Measurements from ENCODE around the gene MIEF1. TPM values are rescaled to one million over a fixed set of nuclear protein-coding genes. Genes with fewer than 3 reads are reported as not detected.

Gene MIEF1
- total RNA-seq, 2 donors from 2014 or later = 24.0 to 38.6 TPM

DNA sequence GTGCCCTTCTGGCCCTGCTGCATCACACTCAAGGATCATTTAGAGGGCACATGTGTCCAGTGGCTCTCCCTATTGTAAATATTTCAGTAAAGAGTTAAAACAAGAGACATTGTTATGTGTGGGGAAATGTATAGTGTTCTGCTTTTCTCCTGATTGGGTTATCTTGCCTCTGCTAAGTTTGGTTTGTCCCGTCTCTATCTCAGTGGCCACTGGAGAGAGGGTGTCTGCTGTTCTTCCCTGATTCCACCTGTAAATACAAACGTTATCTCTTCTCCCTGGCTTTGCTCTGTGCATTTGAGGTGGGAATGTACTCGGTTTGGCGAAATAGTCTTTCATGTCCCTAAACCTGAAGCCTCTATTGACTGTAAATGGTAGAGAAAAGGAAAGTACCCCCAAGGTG lies 6.3 kb downstream of the MIEF1 start:
- intact Hi-C loops (cut with DNase I) = no loop called here
- H3K36me3 ChIP-seq = peaks cover 7 to 21% of the 10 kb centered on the region in 2 donors

DNA sequence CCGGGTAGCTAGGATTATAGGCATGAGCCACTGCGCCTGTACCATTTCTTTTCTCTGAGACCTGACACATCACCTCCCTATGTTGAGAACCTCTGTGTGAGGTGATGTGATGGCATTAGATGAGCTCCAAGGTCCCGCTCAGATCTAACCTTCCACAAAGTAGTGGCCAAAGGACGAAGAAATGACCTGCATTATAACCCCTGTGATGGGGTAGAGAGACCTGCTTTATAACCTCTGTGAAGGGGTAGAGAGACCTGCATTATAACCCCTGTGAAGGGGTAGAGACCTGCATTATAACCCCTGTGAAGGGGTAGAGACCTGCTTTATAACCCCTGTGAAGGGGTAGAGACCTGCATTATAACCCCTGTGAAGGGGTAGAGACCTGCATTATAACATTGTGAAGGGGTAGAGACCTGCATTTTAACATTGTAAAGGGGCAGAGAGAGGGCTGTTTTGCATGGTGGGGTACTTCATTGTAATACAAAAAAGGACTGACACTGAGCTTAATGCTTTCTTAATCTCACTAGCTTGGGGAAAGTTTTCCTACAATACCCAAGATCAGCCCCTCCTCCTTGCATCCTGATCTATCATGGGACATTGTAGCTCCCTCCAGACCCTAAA lies 8.5 kb downstream of the MIEF1 start:
- Histone ChIP-seq H3K27me3 (replicated peaks; ENCODE audit: insufficient read depth) (no peaks in the 10 kb centered on the region), H3K36me3 (peaks cover 11 to 25% of the 10 kb centered on the region in 2 donors), H3K27ac (no peak overlapping the region), H3K9me3 (no peaks in the 10 kb centered on the region), H3K4me3 (no peak overlapping the region), H3K4me1 (replicated peaks) (no peaks in the 10 kb centered on the region)
- DNase-seq (ENCODE audit: low spot score) = no peak
- WGBS = 92% methylated on average over 4 of the region's 4 CpGs
- intact Hi-C loops (cut with DNase I) = no loop called here
- TF ChIP-seq POLR2A (IDR thresholded peaks at IDR 0.05) = no peak

More for the DNA sequence above, 6.3 kb downstream of the MIEF1 start:
- H3K27ac ChIP-seq = no peak overlapping the region
- H3K27me3 ChIP-seq (replicated peaks; ENCODE audit: insufficient read depth) = no peaks in the 10 kb centered on the region
- 67% methylated on average over 4 of the region's 4 CpGs for WGBS
- no peaks in the 10 kb centered on the region for H3K9me3 ChIP-seq
- H3K4me3 ChIP-seq = no peak overlapping the region
- TF ChIP-seq POLR2AphosphoS5 (IDR thresholded peaks at IDR 0.05) = no peak
- TF ChIP-seq, protein P1, sequence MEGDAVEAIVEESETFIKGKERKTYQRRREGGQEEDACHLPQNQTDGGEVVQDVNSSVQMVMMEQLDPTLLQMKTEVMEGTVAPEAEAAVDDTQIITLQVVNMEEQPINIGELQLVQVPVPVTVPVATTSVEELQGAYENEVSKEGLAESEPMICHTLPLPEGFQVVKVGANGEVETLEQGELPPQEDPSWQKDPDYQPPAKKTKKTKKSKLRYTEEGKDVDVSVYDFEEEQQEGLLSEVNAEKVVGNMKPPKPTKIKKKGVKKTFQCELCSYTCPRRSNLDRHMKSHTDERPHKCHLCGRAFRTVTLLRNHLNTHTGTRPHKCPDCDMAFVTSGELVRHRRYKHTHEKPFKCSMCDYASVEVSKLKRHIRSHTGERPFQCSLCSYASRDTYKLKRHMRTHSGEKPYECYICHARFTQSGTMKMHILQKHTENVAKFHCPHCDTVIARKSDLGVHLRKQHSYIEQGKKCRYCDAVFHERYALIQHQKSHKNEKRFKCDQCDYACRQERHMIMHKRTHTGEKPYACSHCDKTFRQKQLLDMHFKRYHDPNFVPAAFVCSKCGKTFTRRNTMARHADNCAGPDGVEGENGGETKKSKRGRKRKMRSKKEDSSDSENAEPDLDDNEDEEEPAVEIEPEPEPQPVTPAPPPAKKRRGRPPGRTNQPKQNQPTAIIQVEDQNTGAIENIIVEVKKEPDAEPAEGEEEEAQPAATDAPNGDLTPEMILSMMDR (IDR thresholded peaks at IDR 0.05) = no peak
- no peak for TF ChIP-seq POLR2A (IDR thresholded peaks at IDR 0.05)
- no peaks in the 10 kb centered on the region for H3K4me1 ChIP-seq (replicated peaks)
- DNase-seq (ENCODE audit: low spot score) = no peak

DNA sequence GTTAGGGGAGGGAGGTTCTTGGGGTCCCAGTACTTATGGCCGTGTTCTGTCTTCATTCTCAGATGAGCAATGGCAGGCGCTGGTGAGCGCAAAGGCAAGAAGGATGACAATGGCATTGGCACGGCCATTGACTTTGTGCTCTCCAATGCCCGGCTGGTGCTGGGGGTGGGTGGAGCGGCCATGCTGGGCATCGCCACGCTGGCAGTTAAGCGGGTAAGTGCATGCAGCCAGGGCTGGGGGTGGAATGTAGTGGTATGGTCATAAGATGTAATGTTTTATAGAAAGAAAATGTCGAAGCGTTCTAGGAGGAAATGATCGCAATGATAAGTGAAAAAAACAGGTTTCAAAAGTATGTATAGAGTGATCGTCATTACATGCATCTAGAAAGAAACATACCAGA lies 9.1 kb downstream of the MIEF1 start:
- no peak for DNase-seq (ENCODE audit: low spot score)
- no peaks in the 10 kb centered on the region for H3K9me3 ChIP-seq
- 89% methylated on average over 13 of the region's 13 CpGs for WGBS
- intact Hi-C loops (cut with DNase I) = no loop called here
- no peak overlapping the region for H3K4me3 ChIP-seq
- no peak overlapping the region for H3K27ac ChIP-seq
- H3K4me1 ChIP-seq (replicated peaks) = no peaks in the 10 kb centered on the region
- peaks cover 11 to 23% of the 10 kb centered on the region in 2 donors for H3K36me3 ChIP-seq
- no peaks in the 10 kb centered on the region for H3K27me3 ChIP-seq (replicated peaks; ENCODE audit: insufficient read depth)
- TF ChIP-seq POLR2A (IDR thresholded peaks at IDR 0.05) = no peak
- TF ChIP-seq, protein P1 (IDR thresholded peaks at IDR 0.05) = no peak
- TF ChIP-seq POLR2AphosphoS5 (IDR thresholded peaks at IDR 0.05) = no peak

DNA sequence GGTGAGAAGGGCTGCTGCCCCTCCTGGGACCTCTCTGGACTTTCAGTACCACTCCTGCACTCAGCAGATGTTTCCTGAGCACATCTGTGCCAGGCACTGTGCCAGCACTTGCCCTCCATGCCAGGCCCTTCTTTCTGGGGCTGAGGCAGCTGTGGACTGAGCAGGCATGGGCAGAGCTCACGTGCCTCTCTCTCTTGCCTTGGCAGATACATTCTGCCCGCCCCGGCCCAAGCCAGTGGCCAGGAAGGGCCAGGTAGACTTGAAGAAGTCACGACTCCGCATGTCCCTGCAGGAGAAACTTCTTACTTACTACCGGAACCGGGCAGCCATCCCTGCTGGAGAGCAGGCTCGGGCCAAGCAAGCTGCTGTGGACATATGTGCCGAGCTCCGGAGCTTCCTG lies 9.9 kb downstream of the MIEF1 start:
- Histone ChIP-seq H3K4me1 (replicated peaks) (no peaks in the 10 kb centered on the region), H3K4me3 (no peak overlapping the region), H3K9me3 (no peaks in the 10 kb centered on the region), H3K27ac (no peak overlapping the region), H3K27me3 (replicated peaks; ENCODE audit: insufficient read depth) (no peaks in the 10 kb centered on the region), H3K36me3 (peaks cover 11 to 23% of the 10 kb centered on the region in 2 donors)
- TF ChIP-seq POLR2A (IDR thresholded peaks at IDR 0.05) (no peak), POLR2AphosphoS5 (IDR thresholded peaks at IDR 0.05) (no peak)
- TF ChIP-seq, protein P1 (IDR thresholded peaks at IDR 0.05) = no peak
- 85% methylated on average over 10 of the region's 10 CpGs for WGBS
- intact Hi-C loops (cut with DNase I) = no loop called here
- DNase-seq (ENCODE audit: low spot score) = no peak

DNA sequence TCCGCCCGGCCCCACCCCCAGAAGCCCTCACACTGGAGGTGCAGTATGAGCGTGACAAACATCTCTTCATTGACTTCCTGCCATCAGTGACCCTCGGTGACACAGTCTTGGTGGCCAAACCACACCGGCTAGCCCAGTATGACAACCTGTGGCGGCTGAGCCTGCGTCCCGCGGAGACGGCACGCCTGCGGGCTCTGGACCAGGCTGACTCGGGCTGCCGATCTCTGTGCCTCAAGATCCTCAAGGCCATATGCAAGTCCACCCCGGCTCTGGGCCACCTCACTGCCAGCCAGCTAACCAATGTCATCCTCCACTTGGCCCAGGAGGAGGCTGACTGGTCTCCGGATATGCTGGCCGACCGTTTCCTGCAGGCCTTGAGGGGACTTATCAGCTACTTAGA lies 11.7 kb downstream of the MIEF1 start:
- H3K27me3 ChIP-seq (replicated peaks; ENCODE audit: insufficient read depth) = no peaks in the 10 kb centered on the region
- H3K9me3 ChIP-seq = no peaks in the 10 kb centered on the region
- intact Hi-C loops (cut with DNase I) = no loop called here
- H3K4me1 ChIP-seq (replicated peaks) = peaks cover under 1% of the 10 kb centered on the region
- WGBS = 81% methylated on average over 10 of the region's 18 CpGs
- no peak for TF ChIP-seq POLR2AphosphoS5 (IDR thresholded peaks at IDR 0.05)
- no peak for TF ChIP-seq POLR2A (IDR thresholded peaks at IDR 0.05)
- TF ChIP-seq, protein P1 (IDR thresholded peaks at IDR 0.05) = no peak
- H3K4me3 ChIP-seq = no peak overlapping the region
- peaks cover 11 to 23% of the 10 kb centered on the region in 2 donors for H3K36me3 ChIP-seq
- no peak overlapping the region for H3K27ac ChIP-seq
- no peak for DNase-seq (ENCODE audit: low spot score)

All from prostate gland (tissue), 2 donors.